Measurements from ENCODE around the gene MDH1.
"Not testable (repeated sequence)": the region's sequence is repeated elsewhere in the genome, so short reads cannot be mapped to it uniquely, and the experiment has no call there.

The MDH1 gene

GRCh38 chr2:63589148-63589958, 590 bp downstream of the MDH1 start:
- DNase-seq = peak in 2 of 6 experiments; percentile 20 to 47

GRCh38 chr2:63590626-63591408, 2.1 kb downstream of the MDH1 start:
- no peak for DNase-seq

- no peak for DNase-seq
Observed at GRCh38 chr2:63591566-63592175, 2.9 kb downstream of the MDH1 start.

GRCh38 chr2:63594660-63595059, 5.9 kb downstream of the MDH1 start:
- no peak for DNase-seq

GRCh38 chr2:63596401-63596883, 7.7 kb downstream of the MDH1 start:
- no peak for DNase-seq

DNA sequence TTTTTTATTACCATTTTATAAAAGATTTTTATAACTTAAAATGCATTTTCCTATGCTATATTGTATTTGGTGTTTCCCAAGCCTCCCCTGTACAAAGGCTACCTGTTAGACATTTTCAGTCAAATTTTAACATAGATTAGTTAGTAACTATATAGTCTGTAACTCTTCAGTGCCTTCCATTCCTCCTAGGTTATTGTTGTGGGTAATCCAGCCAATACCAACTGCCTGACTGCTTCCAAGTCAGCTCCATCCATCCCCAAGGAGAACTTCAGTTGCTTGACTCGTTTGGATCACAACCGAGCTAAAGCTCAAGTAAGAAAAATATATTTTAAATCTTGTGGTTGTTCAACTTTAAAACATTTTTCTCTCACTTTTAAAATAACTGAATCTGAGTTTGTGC, 10.2 kb downstream of the MDH1 start:
- no peak for DNase-seq

- no peak for DNase-seq
Observed at GRCh38 chr2:63600881-63601460, 12.2 kb downstream of the MDH1 start.

- no peak for DNase-seq
Observed at GRCh38 chr2:63604666-63605065, 15.9 kb downstream of the MDH1 start.

DNA sequence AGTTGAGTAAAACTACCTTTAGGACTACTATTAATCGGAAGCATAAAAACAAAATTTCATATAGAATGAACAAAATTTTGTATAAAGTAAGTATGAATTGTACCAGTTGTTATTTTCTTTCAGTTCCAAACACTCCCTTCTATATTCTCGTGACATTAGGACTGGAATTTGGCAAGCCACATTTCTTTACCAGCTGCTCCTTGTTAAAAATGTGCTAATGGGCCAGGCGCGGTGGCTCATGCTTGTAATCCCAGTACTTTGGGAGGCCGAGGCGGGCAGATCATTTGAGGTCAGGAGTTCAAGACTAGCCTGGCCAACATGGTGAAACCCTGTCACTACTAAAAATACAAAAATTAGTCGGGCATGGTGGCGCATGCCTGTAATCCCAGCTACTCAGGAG, 20.1 kb downstream of the MDH1 start:
- not testable (repeated sequence) for DNase-seq

GRCh38 chr2:63610525-63610924, 21.8 kb downstream of the MDH1 start:
- DNase-seq = no peak

GRCh38 chr2:63613391-63613901, 24.7 kb downstream of the MDH1 start:
- no peak for DNase-seq

- no peak for DNase-seq
Observed at GRCh38 chr2:63614448-63614968, 25.7 kb downstream of the MDH1 start.

DNA sequence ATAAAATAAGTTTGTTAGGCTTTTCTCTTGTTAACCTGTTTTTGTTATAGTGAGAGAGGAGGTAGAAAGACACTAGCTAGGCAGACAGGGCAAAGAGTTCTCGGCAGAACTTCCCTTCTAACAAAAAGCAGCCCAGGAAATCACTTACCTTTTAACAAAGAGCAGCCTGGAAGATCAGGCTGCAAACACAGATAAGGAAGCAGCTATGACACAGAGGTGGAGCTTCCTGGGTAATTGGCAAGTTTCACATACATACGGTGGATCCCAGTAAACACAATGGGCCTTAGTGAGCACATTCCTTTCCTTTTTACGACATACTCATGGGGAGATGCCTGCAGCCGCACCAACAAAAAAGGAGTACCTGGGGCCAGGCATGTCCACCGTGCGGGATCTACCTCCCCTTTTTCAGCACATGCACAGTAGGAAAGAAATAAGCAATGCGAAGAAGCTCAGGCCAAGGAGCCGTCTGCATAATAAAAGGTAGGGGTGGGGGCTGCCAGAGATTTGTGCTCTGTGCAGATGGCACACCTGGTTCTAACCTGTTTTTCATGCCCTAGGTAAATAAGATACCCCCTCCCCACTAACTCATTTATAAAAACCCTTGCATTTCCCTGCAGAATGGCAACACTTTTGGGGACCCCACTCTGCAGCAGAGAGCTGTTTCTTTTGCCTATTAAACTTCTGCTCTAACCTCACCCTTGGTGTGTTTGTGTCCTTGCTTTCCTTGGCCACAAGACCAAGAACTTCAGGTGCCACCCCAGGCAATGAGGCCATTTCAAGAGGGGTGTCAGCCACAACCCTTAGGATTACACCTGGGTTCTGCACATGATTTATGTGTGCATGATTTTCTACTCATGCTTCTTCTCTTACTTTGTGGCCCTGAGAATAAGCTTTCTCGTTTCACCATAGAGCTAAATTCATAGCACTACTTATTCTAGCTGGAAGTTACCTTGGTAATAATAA, 26.5 kb downstream of the MDH1 start:
- DNase-seq = no peak

GRCh38 chr2:63617366-63617765, 28.6 kb downstream of the MDH1 start:
- DNase-seq = no peak

- no peak for DNase-seq
Observed at GRCh38 chr2:63619328-63619727, 30.6 kb downstream of the MDH1 start.

DNA sequence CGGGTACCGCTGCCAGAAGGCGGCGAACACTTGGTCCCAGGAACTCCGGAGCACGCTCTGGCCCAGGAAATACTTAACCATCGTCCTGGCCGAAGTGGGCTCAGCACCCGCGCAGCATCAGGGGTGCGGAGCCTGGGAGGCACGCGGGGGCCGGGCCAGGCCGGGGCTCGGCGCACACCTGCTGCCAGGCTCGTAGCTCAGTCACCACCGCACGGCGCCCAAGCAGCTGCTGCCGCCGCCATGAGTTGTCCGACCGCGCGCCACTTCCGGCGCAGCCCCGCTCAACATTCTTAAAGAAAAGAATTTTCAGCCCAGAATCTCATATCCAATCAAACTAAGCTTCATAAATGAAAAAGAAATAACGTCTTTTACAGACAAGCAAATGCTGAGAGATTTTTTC, 34.0 kb downstream of the MDH1 start:
- no peak for DNase-seq

DNA sequence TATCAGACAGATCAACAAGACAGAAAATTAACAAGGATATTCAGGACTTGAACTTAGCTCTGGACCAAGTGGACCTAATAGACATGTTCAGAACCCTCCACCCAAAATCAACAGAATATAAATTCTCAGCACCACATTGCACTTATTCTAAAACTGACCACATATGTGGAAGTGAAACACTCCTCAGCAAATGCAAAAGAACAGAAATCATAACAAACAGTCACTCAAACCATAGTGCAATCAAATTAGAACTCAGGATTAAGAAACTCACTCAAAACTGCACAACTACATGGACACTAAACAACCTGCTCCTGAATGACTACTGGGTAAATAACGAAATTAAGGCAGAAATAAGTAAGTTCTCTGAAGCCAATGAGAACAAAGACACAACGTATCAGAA, 35.0 kb downstream of the MDH1 start:
- not testable (repeated sequence) for DNase-seq

GRCh38 chr2:63627866-63628265, 39.1 kb downstream of the MDH1 start:
- no peak for DNase-seq

- DNase-seq = no peak
Observed at GRCh38 chr2:63628403-63628942, 39.7 kb downstream of the MDH1 start.

GRCh38 chr2:63631501-63631900, 42.7 kb downstream of the MDH1 start:
- no peak for DNase-seq

GRCh38 chr2:63632382-63632781, 43.6 kb downstream of the MDH1 start:
- no peak for DNase-seq

Measured in stimulated activated naive CD4-positive, alpha-beta T cell (primary cell).